Measurements from ENCODE around the gene ZNF860.

ZNF860 gene

GRCh38 chr3:31955581-31955980 is 26.0 kb upstream of the ZNF860 start:
- H3K4me3 ChIP-seq (ENCODE audit: insufficient read depth in 1 of 2, low read depth in 1 of 2, low read length in 2 of 2), result peak overlapping the region in 1 of 2 experiments; percentile 6
- DNase-seq, result no peak
- H2AFZ ChIP-seq (ENCODE audit: low read depth, low read length), result no peak overlapping the region
- H4K8ac ChIP-seq (ENCODE audit: low read length), result no peak overlapping the region
- peaks cover 2% of the 10 kb centered on the region for H3K4me1 ChIP-seq (ENCODE audit: control insufficient read depth, insufficient read depth, low read depth, low read length)
- no peak overlapping the region for H3K18ac ChIP-seq (ENCODE audit: low read depth in 1 of 2, low read length in 2 of 2)
- H2AK5ac ChIP-seq (ENCODE audit: low read length, severe bottlenecking), result no peak overlapping the region
- no peak overlapping the region for H3K4me2 ChIP-seq (ENCODE audit: low read length, poor library complexity, severe bottlenecking)
- no peak overlapping the region for H4K91ac ChIP-seq (ENCODE audit: low read length)
- no peak overlapping the region for H3K9ac ChIP-seq (ENCODE audit: low read length)
- H2BK120ac ChIP-seq (ENCODE audit: low read depth, low read length), result no peak overlapping the region
- H2BK15ac ChIP-seq (ENCODE audit: low read depth, poor library complexity, severe bottlenecking), result no peak overlapping the region
- H3K14ac ChIP-seq (ENCODE audit: low read length in 2 of 2), result no peak overlapping the region
- H3K23ac ChIP-seq (ENCODE audit: low read length in 2 of 2), result no peak overlapping the region
- no peak overlapping the region for H2BK12ac ChIP-seq (ENCODE audit: low read length in 2 of 2)
- H3K27me3 ChIP-seq (ENCODE audit: control insufficient read depth in 1 of 2, insufficient read depth in 1 of 2, low read length in 2 of 2), result no peaks in the 10 kb centered on the region
- H3K27ac ChIP-seq (ENCODE audit: low read length, poor library complexity, severe bottlenecking), result no peak overlapping the region
- no peak overlapping the region for H3K4ac ChIP-seq (ENCODE audit: low read depth in 1 of 2, low read length in 2 of 2)
- no peak overlapping the region for H2BK5ac ChIP-seq (ENCODE audit: low read depth, low read length, poor library complexity, severe bottlenecking)
- no peaks in the 10 kb centered on the region for H3K36me3 ChIP-seq (ENCODE audit: control insufficient read depth in 1 of 2, insufficient read depth in 2 of 2, low read depth in 1 of 2, low read length in 2 of 2)
- peaks cover 12% of the 10 kb centered on the region for H3K9me3 ChIP-seq (ENCODE audit: control insufficient read depth, low read length)
- H3K79me1 ChIP-seq (replicated peaks; ENCODE audit: low read length, poor library complexity, severe bottlenecking), result peaks cover 31% of the 10 kb centered on the region

GRCh38 chr3:31957106-31957505 is 24.4 kb upstream of the ZNF860 start:
- 86% methylated on average over 2 of the region's 3 CpGs for WGBS
- Histone ChIP-seq H4K8ac (ENCODE audit: low read length) (no peak overlapping the region), H3K36me3 (ENCODE audit: control insufficient read depth in 1 of 2, insufficient read depth in 2 of 2, low read depth in 1 of 2, low read length in 2 of 2) (no peaks in the 10 kb centered on the region), H2BK15ac (ENCODE audit: low read depth, poor library complexity, severe bottlenecking) (no peak overlapping the region), H2AFZ (ENCODE audit: low read depth, low read length) (no peak overlapping the region), H2AK5ac (ENCODE audit: low read length, severe bottlenecking) (no peak overlapping the region), H3K18ac (ENCODE audit: low read depth in 1 of 2, low read length in 2 of 2) (no peak overlapping the region), H3K27ac (ENCODE audit: low read length, poor library complexity, severe bottlenecking) (no peak overlapping the region), H4K91ac (ENCODE audit: low read length) (no peak overlapping the region), H3K27me3 (ENCODE audit: control insufficient read depth in 1 of 2, insufficient read depth in 1 of 2, low read length in 2 of 2) (no peaks in the 10 kb centered on the region), H3K14ac (ENCODE audit: low read length in 2 of 2) (no peak overlapping the region), H2BK120ac (ENCODE audit: low read depth, low read length) (no peak overlapping the region), H3K23ac (ENCODE audit: low read length in 2 of 2) (no peak overlapping the region), H3K79me1 (replicated peaks; ENCODE audit: low read length, poor library complexity, severe bottlenecking) (peaks cover 27% of the 10 kb centered on the region), H3K9me3 (ENCODE audit: control insufficient read depth, low read length) (peaks cover 12% of the 10 kb centered on the region), H2BK5ac (ENCODE audit: low read depth, low read length, poor library complexity, severe bottlenecking) (no peak overlapping the region), H3K4me1 (ENCODE audit: control insufficient read depth, insufficient read depth, low read depth, low read length) (peaks cover 5% of the 10 kb centered on the region), H3K4me2 (ENCODE audit: low read length, poor library complexity, severe bottlenecking) (no peak overlapping the region), H3K4ac (ENCODE audit: low read depth in 1 of 2, low read length in 2 of 2) (peak overlapping the region in 1 of 2 experiments; percentile 44), H3K4me3 (ENCODE audit: insufficient read depth in 1 of 2, low read depth in 1 of 2, low read length in 2 of 2) (no peak overlapping the region), H3K9ac (ENCODE audit: low read length) (peak overlapping the region; percentile 67), H2BK12ac (ENCODE audit: low read length in 2 of 2) (no peak overlapping the region)
- DNase-seq, result peak; percentile 51

- H2BK15ac ChIP-seq (ENCODE audit: low read depth, poor library complexity, severe bottlenecking), result no peak overlapping the region
Measured at GRCh38 chr3:31958701-31959152, 22.8 kb upstream of the ZNF860 start.

GRCh38 chr3:31959251-31959650 is 22.3 kb upstream of the ZNF860 start:
- no peak overlapping the region for H4K91ac ChIP-seq (ENCODE audit: low read length)
- no peak overlapping the region for H3K4ac ChIP-seq (ENCODE audit: low read depth in 1 of 2, low read length in 2 of 2)
- no peak overlapping the region for H4K8ac ChIP-seq (ENCODE audit: low read length)
- no peak overlapping the region for H3K23ac ChIP-seq (ENCODE audit: low read length in 2 of 2)
- WGBS, result 54% methylated on average over 2 of the region's 2 CpGs
- no peak overlapping the region for H2BK5ac ChIP-seq (ENCODE audit: low read depth, low read length, poor library complexity, severe bottlenecking)
- peaks cover 27% of the 10 kb centered on the region for H3K79me1 ChIP-seq (replicated peaks; ENCODE audit: low read length, poor library complexity, severe bottlenecking)
- no peak overlapping the region for H3K27ac ChIP-seq (ENCODE audit: low read length, poor library complexity, severe bottlenecking)
- peak overlapping the region in 1 of 2 experiments; percentile 68 for H3K4me3 ChIP-seq (ENCODE audit: insufficient read depth in 1 of 2, low read depth in 1 of 2, low read length in 2 of 2)
- peaks cover 12% of the 10 kb centered on the region for H3K9me3 ChIP-seq (ENCODE audit: control insufficient read depth, low read length)
- H3K4me2 ChIP-seq (ENCODE audit: low read length, poor library complexity, severe bottlenecking), result no peak overlapping the region
- no peak overlapping the region for H2BK12ac ChIP-seq (ENCODE audit: low read length in 2 of 2)
- H3K4me1 ChIP-seq (ENCODE audit: control insufficient read depth, insufficient read depth, low read depth, low read length), result peaks cover 5% of the 10 kb centered on the region
- no peak overlapping the region for H2AK5ac ChIP-seq (ENCODE audit: low read length, severe bottlenecking)
- no peak overlapping the region for H2AFZ ChIP-seq (ENCODE audit: low read depth, low read length)
- no peak overlapping the region for H2BK120ac ChIP-seq (ENCODE audit: low read depth, low read length)
- DNase-seq, result no peak
- no peaks in the 10 kb centered on the region for H3K36me3 ChIP-seq (ENCODE audit: control insufficient read depth in 1 of 2, insufficient read depth in 2 of 2, low read depth in 1 of 2, low read length in 2 of 2)
- no peak overlapping the region for H3K14ac ChIP-seq (ENCODE audit: low read length in 2 of 2)
- H2BK15ac ChIP-seq (ENCODE audit: low read depth, poor library complexity, severe bottlenecking), result no peak overlapping the region
- no peak overlapping the region for H3K18ac ChIP-seq (ENCODE audit: low read depth in 1 of 2, low read length in 2 of 2)
- H3K9ac ChIP-seq (ENCODE audit: low read length), result peak overlapping the region; percentile 89
- no peaks in the 10 kb centered on the region for H3K27me3 ChIP-seq (ENCODE audit: control insufficient read depth in 1 of 2, insufficient read depth in 1 of 2, low read length in 2 of 2)

More at GRCh38 chr3:31958701-31959152, 22.8 kb upstream of the ZNF860 start:
- peak overlapping the region in 1 of 2 experiments; percentile 68 for H3K4me3 ChIP-seq (ENCODE audit: insufficient read depth in 1 of 2, low read depth in 1 of 2, low read length in 2 of 2)
- WGBS, result 42% methylated on average over 3 of the region's 3 CpGs
- no peak overlapping the region for H2AFZ ChIP-seq (ENCODE audit: low read depth, low read length)
- no peak overlapping the region for H2BK5ac ChIP-seq (ENCODE audit: low read depth, low read length, poor library complexity, severe bottlenecking)
- H3K4me2 ChIP-seq (ENCODE audit: low read length, poor library complexity, severe bottlenecking), result no peak overlapping the region
- no peak overlapping the region for H3K27ac ChIP-seq (ENCODE audit: low read length, poor library complexity, severe bottlenecking)
- H3K14ac ChIP-seq (ENCODE audit: low read length in 2 of 2), result no peak overlapping the region
- peak overlapping the region; percentile 89 for H3K9ac ChIP-seq (ENCODE audit: low read length)
- H3K27me3 ChIP-seq (ENCODE audit: control insufficient read depth in 1 of 2, insufficient read depth in 1 of 2, low read length in 2 of 2), result no peaks in the 10 kb centered on the region
- no peak overlapping the region for H4K91ac ChIP-seq (ENCODE audit: low read length)
- no peak overlapping the region for H2AK5ac ChIP-seq (ENCODE audit: low read length, severe bottlenecking)
- no peak overlapping the region for H3K23ac ChIP-seq (ENCODE audit: low read length in 2 of 2)
- peaks cover 22% of the 10 kb centered on the region for H3K79me1 ChIP-seq (replicated peaks; ENCODE audit: low read length, poor library complexity, severe bottlenecking)
- no peak overlapping the region for H3K18ac ChIP-seq (ENCODE audit: low read depth in 1 of 2, low read length in 2 of 2)
- H2BK120ac ChIP-seq (ENCODE audit: low read depth, low read length), result no peak overlapping the region
- H2BK12ac ChIP-seq (ENCODE audit: low read length in 2 of 2), result no peak overlapping the region
- peaks cover 12% of the 10 kb centered on the region for H3K9me3 ChIP-seq (ENCODE audit: control insufficient read depth, low read length)
- no peak overlapping the region for H4K8ac ChIP-seq (ENCODE audit: low read length)
- peak; percentile 65 for DNase-seq
- H3K4me1 ChIP-seq (ENCODE audit: control insufficient read depth, insufficient read depth, low read depth, low read length), result peaks cover 5% of the 10 kb centered on the region
- H3K4ac ChIP-seq (ENCODE audit: low read depth in 1 of 2, low read length in 2 of 2), result no peak overlapping the region
- H3K36me3 ChIP-seq (ENCODE audit: control insufficient read depth in 1 of 2, insufficient read depth in 2 of 2, low read depth in 1 of 2, low read length in 2 of 2), result no peaks in the 10 kb centered on the region

All from mesenchymal stem cell (in vitro differentiated cells and primary cell).